GM12892 (cell line): ENCODE measurements around the gene CDS1.

ENCODE experiments used
- POLR2A ChIP-seq: IDR thresholded peaks from 2 replicates; pipeline ENCODE4 v1.6.1; 2011; ENCODE audit warnings: low read depth, low read length, control low read depth
- POLR2AphosphoS5 ChIP-seq: IDR thresholded peaks from 2 replicates; pipeline ENCODE4 v1.6.1; 2011; ENCODE audit warnings: low read depth, low read length, control low read depth
- TAF1 ChIP-seq: IDR thresholded peaks from 2 replicates; pipeline ENCODE4 v1.6.1; 2011; ENCODE audit warnings: low read depth, mild to moderate bottlenecking, control low read depth, low read length, borderline replicate concordance

- no peak for TF ChIP-seq POLR2AphosphoS5
- no peak for TF ChIP-seq POLR2A
- TF ChIP-seq TAF1: no peak
Observed at GRCh38 chr4:84672177-84672576, 89.2 kb downstream of the CDS1 start.
